ENCODE data around the gene ZDHHC19. TPM values are rescaled to one million over a fixed set of nuclear protein-coding genes. Genes with fewer than 3 reads are reported as not detected.

The ZDHHC19 gene
- polyA plus RNA-seq, 1 experiment: not detected

- DNase-seq (ENCODE audit: low read depth, low spot score): no peak
- ChIA-PET CTCF (interaction anchor here (0.6 to 0.7 kb wide), 2 partner anchors 108 to 182 kb away, joined by 3 read pairs; no protein-coding TSS in a partner anchor), POLR2A (no interaction called here)
- Histone ChIP-seq H3K4me3 (ENCODE audit: low read depth, low read length) (no peak overlapping the region), H3K27ac (ENCODE audit: low read depth, low read length) (no peak overlapping the region), H3K9me3 (ENCODE audit: control insufficient read depth, insufficient read depth, low read length) (no peaks in the 10 kb centered on the region), H3K27me3 (ENCODE audit: control insufficient read depth, insufficient read depth, low read length) (peaks cover 2% of the 10 kb centered on the region)
- TF ChIP-seq, protein P1, sequence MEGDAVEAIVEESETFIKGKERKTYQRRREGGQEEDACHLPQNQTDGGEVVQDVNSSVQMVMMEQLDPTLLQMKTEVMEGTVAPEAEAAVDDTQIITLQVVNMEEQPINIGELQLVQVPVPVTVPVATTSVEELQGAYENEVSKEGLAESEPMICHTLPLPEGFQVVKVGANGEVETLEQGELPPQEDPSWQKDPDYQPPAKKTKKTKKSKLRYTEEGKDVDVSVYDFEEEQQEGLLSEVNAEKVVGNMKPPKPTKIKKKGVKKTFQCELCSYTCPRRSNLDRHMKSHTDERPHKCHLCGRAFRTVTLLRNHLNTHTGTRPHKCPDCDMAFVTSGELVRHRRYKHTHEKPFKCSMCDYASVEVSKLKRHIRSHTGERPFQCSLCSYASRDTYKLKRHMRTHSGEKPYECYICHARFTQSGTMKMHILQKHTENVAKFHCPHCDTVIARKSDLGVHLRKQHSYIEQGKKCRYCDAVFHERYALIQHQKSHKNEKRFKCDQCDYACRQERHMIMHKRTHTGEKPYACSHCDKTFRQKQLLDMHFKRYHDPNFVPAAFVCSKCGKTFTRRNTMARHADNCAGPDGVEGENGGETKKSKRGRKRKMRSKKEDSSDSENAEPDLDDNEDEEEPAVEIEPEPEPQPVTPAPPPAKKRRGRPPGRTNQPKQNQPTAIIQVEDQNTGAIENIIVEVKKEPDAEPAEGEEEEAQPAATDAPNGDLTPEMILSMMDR (IDR thresholded peaks at IDR 0.05; ENCODE audit: low read depth, low read length): no peak
Observed at GRCh38 chr3:196181127-196181546, 30.1 kb downstream of the ZDHHC19 start.

- CTCF ChIA-PET: interaction anchor here (0.6 kb wide), 1 partner anchor 108 kb away, joined by 3 read pairs; no protein-coding TSS in a partner anchor
- H3K27ac ChIP-seq (ENCODE audit: low read depth, low read length): no peak overlapping the region
Observed at GRCh38 chr3:196180346-196180745, 30.9 kb downstream of the ZDHHC19 start.

DNA sequence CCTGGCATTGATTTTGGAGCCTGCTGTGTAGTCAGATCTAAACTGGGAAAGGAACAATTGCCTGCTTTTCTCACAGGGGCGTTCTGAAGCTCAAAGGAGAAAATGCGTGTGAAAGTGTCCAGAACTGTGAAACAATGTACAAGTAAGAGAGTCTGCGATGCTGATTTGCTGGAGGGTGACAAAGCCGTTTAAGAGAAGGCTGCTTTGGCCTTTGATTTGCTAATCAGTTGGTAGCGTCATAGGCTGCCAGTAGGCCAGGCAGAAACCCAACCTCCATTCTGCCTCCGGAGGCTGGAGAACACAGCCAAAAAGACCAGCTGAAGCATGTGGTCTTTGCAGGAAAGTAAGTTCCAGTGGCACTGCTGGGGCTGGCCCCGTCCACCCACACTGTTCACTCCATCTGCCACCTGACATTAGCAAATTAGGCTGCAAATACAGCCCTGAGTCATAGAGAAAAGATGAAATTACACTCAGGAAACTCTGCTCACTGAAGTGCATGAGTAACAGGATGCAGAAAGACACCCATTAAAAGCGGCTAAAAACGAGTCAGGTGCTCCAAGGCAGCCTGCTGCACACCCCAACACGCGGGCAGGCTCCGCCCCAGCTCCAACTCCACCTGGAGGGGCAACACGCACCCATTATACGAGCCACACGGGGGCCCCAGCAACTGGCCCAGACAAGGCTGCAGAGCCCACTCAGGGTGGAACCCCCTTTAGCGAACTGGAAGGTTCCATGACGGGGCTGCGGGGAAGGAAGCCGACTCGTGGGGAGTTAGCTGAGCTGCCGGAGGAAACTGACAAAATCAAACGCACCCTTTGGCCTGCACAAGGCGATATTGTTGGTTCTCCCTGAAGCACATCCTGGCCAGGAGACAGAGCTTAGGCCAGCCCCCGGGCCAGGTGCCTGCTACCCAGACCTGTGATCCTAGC lies 31.6 kb downstream of the ZDHHC19 start:
- DNase-seq (ENCODE audit: low read depth, low spot score): peak; percentile 36
- Histone ChIP-seq H3K9me3 (ENCODE audit: control insufficient read depth, insufficient read depth, low read length) (no peaks in the 10 kb centered on the region), H3K27me3 (ENCODE audit: control insufficient read depth, insufficient read depth, low read length) (peaks cover 2% of the 10 kb centered on the region), H3K27ac (ENCODE audit: low read depth, low read length) (peak overlapping the region; percentile 57), H3K4me3 (ENCODE audit: low read depth, low read length) (no peak overlapping the region)
- ChIA-PET POLR2A (no interaction called here), CTCF (interaction anchor here (1.2 to 1.3 kb wide), 2 partner anchors 17 to 106 kb away, joined by 3 to 4 read pairs; no protein-coding TSS in a partner anchor)
- TF ChIP-seq, protein P1 (IDR thresholded peaks at IDR 0.05; ENCODE audit: low read depth, low read length): no peak

More at GRCh38 chr3:196180346-196180745, 30.9 kb downstream of the ZDHHC19 start:
- POLR2A ChIA-PET: no interaction called here
- H3K9me3 ChIP-seq (ENCODE audit: control insufficient read depth, insufficient read depth, low read length): no peaks in the 10 kb centered on the region
- H3K4me3 ChIP-seq (ENCODE audit: low read depth, low read length): no peak overlapping the region
- no peak for DNase-seq (ENCODE audit: low read depth, low spot score)
- H3K27me3 ChIP-seq (ENCODE audit: control insufficient read depth, insufficient read depth, low read length): peaks cover 2% of the 10 kb centered on the region
- TF ChIP-seq, protein P1 (IDR thresholded peaks at IDR 0.05; ENCODE audit: low read depth, low read length): no peak

DNA sequence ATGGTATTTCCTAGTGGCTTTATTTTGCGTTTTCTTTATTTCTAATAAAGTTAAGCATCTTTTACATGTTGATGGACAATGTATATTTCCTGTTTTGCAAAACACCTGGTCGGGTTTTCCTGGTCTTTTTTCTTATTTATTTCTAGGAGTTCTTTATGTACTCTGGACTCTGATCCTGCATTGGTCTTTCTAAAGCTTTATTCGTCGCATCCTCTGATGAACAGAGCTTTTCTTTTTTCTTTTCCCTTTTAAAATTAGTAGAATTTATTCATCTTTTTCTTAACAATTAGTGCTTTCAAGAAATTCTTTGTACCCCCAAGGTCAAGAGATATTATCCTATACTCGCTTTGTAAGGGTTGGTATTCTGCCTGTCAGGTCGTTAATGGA lies 32.2 kb downstream of the ZDHHC19 start:
- ChIA-PET CTCF (interaction anchor here (1.2 to 1.3 kb wide), 2 partner anchors 17 to 106 kb away, joined by 3 to 4 read pairs; no protein-coding TSS in a partner anchor), POLR2A (no interaction called here)
- H3K9me3 ChIP-seq (ENCODE audit: control insufficient read depth, insufficient read depth, low read length): no peaks in the 10 kb centered on the region
- peak overlapping the region; percentile 57 for H3K27ac ChIP-seq (ENCODE audit: low read depth, low read length)
- no peak overlapping the region for H3K4me3 ChIP-seq (ENCODE audit: low read depth, low read length)
- H3K27me3 ChIP-seq (ENCODE audit: control insufficient read depth, insufficient read depth, low read length): peaks cover 2% of the 10 kb centered on the region
- DNase-seq (ENCODE audit: low read depth, low spot score): no peak
- TF ChIP-seq, protein P1 (IDR thresholded peaks at IDR 0.05; ENCODE audit: low read depth, low read length): no peak

DNA sequence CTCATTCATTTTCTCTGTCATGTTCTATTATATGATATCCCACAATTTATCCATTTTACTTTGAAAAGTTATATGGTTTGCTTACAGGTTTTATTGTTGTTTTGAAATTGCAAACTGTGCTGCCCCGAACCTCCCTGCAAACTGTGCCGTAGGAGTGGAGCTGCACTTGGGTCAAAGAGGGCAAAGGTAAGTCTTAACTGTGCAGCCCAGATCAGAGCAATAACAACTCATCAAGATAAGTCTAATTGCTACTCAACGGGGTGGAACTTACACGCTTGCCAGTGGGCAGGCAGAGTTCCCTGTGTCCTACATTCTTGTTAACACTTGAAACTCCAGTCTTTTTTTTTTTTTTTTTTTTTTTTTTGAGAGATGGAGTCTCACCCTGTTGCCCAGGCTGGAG lies 33.2 kb downstream of the ZDHHC19 start:
- TF ChIP-seq, protein P1 (IDR thresholded peaks at IDR 0.05; ENCODE audit: low read depth, low read length): no peak
- Histone ChIP-seq H3K9me3 (ENCODE audit: control insufficient read depth, insufficient read depth, low read length) (no peaks in the 10 kb centered on the region), H3K27ac (ENCODE audit: low read depth, low read length) (no peak overlapping the region), H3K4me3 (ENCODE audit: low read depth, low read length) (no peak overlapping the region), H3K27me3 (ENCODE audit: control insufficient read depth, insufficient read depth, low read length) (peaks cover 2% of the 10 kb centered on the region)
- CTCF ChIA-PET: no interaction called here
- no peak for DNase-seq (ENCODE audit: low read depth, low spot score)
- POLR2A ChIA-PET: no interaction called here
